Tibial nerve (tissue), 4 donors: ENCODE measurements around the gene CLCN2.

Experiments used
- CTCF ChIP-seq, 5 experiments: fragments of 200-600 bp in 3 of 5; fragments of 450-650 bp in 2 of 5; sonication (generic) in 3 of 5; IDR thresholded peaks; one replicate each; pipeline ENCODE4 v1.5.1; 2016 to 2019; ENCODE audit warnings: antibody characterized with exemption in 5 of 5, mild to moderate bottlenecking in 3 of 5, moderate library complexity in 2 of 5
- EP300 ChIP-seq, 2 donors: sonication (generic); formaldehyde crosslinking; IDR thresholded peaks; one replicate each; pipeline ENCODE4 v1.6.1; 2017; ENCODE audit warnings: antibody characterized with exemption in 2 of 2, mild to moderate bottlenecking in 1 of 2
- POLR2A ChIP-seq, 2 donors: fragments of 450-650 bp; IDR thresholded peaks; one replicate each; pipeline ENCODE4 v1.6.1; 2017; ENCODE audit warnings: antibody characterized with exemption in 2 of 2, mild to moderate bottlenecking in 2 of 2, moderate library complexity in 2 of 2

GRCh38 chr3:184314363-184314699, 47.1 kb downstream of the CLCN2 start, which contains the start of gene EIF4G1:
- TF ChIP-seq CTCF (IDR thresholded peaks at IDR 0.05) (no peak), POLR2A (IDR thresholded peaks at IDR 0.05) (peak in 1 of 2 donors; percentile 75), EP300 (IDR thresholded peaks at IDR 0.05) (peak in 1 of 2 donors; percentile 74)
